Esophagus squamous epithelium (tissue), 4 donors: ENCODE measurements around the gene ADARB2.

Experiments used
- POLR2A ChIP-seq, 4 donors: fragments of 450-650 bp; IDR thresholded peaks; one replicate each; pipeline ENCODE4 v1.6.1; 2017; ENCODE audit warnings: antibody characterized with exemption in 4 of 4, mild to moderate bottlenecking in 4 of 4, moderate library complexity in 3 of 4
- TF ChIP-seq, protein P1 (sequence below), 6 experiments: fragments of 450-650 bp in 4 of 6; fragments of 200-600 bp in 2 of 6; sonication (generic) in 2 of 6; IDR thresholded peaks; one replicate each; pipeline ENCODE4 v1.5.1; 2016 to 2019; ENCODE audit warnings: antibody characterized with exemption in 6 of 6, mild to moderate bottlenecking in 4 of 6, moderate library complexity in 4 of 6

GRCh38 chr10:1564791-1565190 lies 172.5 kb downstream of the ADARB2 start:
- TF ChIP-seq, protein P1, sequence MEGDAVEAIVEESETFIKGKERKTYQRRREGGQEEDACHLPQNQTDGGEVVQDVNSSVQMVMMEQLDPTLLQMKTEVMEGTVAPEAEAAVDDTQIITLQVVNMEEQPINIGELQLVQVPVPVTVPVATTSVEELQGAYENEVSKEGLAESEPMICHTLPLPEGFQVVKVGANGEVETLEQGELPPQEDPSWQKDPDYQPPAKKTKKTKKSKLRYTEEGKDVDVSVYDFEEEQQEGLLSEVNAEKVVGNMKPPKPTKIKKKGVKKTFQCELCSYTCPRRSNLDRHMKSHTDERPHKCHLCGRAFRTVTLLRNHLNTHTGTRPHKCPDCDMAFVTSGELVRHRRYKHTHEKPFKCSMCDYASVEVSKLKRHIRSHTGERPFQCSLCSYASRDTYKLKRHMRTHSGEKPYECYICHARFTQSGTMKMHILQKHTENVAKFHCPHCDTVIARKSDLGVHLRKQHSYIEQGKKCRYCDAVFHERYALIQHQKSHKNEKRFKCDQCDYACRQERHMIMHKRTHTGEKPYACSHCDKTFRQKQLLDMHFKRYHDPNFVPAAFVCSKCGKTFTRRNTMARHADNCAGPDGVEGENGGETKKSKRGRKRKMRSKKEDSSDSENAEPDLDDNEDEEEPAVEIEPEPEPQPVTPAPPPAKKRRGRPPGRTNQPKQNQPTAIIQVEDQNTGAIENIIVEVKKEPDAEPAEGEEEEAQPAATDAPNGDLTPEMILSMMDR (IDR thresholded peaks at IDR 0.05) = no peak
- TF ChIP-seq POLR2A (IDR thresholded peaks at IDR 0.05) = no peak
